Measurements from ENCODE around the gene GNAI3.

Gene GNAI3

DNA sequence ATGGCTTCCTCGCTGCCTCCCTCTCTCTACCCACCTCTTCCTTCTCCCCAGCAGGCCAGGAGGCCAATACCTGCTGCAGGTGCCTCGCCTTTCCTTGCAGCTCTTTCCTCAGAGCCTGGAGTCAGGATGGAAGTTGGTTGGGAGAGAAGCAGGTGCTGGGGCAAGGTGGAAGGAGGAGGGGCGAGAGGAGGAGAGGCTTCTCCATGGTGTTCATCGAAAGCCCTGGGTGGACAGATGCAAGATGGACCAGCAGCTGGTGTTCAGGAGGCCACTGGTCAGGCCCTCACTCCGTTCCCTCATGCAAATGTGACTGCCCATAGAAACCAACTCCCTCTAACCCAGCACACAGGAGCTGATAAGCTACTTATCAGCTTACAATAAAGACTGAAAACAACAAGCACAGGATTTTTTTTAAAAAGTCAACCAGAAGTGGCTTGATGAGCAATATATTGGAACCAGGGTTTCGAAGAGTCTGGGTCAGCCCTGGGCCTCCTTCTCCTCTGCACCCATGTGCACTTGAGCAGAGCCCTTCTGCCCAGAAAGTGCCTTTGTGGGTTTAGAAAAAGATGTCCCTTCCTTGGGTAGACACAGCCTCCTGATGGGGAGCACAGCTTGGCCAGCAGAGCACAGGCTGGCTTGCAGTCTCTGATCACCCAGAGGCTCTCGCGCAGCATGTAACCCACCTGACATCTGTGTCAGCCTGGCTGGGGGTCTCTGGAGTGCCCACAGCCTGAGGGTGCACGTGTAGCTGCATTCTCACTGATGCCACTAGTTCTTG, 90.8 kb downstream of the GNAI3 start:
- TF ChIP-seq, protein P1, sequence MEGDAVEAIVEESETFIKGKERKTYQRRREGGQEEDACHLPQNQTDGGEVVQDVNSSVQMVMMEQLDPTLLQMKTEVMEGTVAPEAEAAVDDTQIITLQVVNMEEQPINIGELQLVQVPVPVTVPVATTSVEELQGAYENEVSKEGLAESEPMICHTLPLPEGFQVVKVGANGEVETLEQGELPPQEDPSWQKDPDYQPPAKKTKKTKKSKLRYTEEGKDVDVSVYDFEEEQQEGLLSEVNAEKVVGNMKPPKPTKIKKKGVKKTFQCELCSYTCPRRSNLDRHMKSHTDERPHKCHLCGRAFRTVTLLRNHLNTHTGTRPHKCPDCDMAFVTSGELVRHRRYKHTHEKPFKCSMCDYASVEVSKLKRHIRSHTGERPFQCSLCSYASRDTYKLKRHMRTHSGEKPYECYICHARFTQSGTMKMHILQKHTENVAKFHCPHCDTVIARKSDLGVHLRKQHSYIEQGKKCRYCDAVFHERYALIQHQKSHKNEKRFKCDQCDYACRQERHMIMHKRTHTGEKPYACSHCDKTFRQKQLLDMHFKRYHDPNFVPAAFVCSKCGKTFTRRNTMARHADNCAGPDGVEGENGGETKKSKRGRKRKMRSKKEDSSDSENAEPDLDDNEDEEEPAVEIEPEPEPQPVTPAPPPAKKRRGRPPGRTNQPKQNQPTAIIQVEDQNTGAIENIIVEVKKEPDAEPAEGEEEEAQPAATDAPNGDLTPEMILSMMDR (IDR thresholded peaks at IDR 0.05; ENCODE audit: borderline replicate concordance, insufficient read depth, low read depth, low read length) = no peak
- H3K4me3 ChIP-seq (ENCODE audit: low read depth, low read length) = no peak overlapping the region

DNA sequence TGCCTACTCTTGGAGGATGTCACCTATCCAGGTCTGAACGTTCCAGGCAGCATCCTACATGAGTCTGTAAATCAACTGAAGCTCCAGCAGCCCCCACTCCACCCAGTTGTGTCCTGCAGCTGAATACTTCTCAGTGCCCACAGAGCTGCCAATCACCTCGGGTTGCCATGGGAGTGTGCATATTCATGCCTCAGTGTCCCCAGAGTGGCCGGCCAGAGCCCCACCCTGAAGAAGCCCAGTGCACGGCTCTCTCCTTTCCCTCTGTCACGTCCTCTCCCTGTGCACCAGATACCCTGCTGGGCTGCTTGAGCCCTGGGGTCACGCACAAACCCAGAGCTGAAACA, 91.4 kb downstream of the GNAI3 start:
- TF ChIP-seq, protein P1 (IDR thresholded peaks at IDR 0.05; ENCODE audit: borderline replicate concordance, insufficient read depth, low read depth, low read length) = no peak
- H3K4me3 ChIP-seq (ENCODE audit: low read depth, low read length) = no peak overlapping the region

DNA sequence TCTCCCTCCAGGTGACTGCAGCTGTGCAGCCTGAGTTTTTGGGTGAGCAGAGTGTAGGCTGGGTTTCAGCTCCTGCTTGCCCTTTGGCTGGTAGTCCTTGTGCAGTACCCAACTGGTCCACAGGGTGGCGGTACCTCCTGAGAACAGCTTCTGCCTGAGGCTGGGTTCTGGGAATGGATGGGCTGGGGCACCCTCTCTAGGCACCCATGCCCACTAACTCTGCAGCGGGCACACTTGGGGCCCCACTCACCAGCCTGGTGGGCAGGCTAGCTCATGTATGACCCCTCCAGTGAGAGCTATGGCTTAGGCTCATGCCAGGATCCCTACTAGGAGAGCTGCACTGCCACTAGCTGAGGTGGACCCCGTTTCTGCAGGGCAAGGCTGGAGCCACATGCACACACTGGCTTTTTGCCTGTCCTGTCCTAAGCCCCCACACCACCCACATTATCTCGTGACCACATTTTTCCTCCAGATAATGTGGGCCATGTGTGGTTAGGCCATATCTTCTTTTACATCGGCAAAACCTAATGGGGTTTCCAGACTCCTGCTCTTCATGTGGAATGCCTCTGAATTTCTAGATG, 92.0 kb downstream of the GNAI3 start:
- no peak overlapping the region for H3K4me3 ChIP-seq (ENCODE audit: low read depth, low read length)
- TF ChIP-seq, protein P1 (IDR thresholded peaks at IDR 0.05; ENCODE audit: borderline replicate concordance, insufficient read depth, low read depth, low read length) = peak; percentile 96

DNA sequence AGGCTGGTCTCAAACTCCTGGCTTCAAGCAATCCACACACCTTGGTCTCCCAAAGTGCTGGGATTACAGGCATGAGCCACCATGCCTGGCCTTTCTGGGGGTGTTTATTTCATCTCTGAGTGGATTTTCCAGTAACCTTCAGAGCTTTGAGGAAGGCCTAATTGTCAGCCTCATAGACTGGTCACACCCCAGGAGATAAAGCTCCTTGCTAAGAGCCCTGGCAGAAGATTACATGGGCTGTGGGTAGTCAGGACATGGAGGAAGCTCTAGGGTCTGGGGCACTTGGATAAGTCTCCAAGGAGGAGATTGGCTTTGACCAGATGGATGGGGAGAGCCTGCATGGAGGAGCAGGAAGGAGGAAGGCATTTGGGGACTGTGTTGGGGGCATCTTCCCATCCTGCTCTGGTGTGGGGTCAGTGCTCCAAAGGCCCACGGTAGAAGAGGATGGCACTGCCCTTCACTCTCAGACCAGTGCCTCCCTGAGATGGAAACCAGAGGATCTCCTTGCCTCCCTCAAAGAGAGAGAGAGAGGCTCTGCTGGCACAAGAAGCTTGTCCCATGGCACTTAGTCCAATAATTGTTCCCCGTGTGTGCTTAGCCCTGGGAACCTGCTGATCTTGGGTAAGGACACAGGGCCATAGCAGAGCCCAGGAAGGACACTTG, 92.8 kb downstream of the GNAI3 start:
- TF ChIP-seq, protein P1 (IDR thresholded peaks at IDR 0.05; ENCODE audit: borderline replicate concordance, insufficient read depth, low read depth, low read length) = no peak
- H3K4me3 ChIP-seq (ENCODE audit: low read depth, low read length) = no peak overlapping the region

DNA sequence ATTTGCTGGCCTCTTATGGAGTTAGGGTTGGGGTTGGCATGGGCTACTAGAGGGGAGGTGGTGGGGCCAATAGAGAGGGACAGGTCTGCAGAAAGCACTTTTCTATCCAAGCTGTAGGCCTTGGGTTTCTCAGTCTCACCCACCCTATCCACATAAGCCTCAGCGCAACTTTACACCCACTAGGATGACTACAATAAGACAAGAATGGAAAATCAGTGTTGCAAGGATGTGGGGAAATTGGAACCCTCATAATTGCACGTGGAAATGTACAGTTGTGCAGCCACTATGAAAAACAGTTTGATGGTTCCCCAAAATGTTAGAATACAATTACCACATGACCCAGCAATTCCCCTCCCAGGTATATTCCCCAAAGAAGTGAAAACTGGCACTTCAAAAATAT, 93.4 kb downstream of the GNAI3 start:
- H3K4me3 ChIP-seq (ENCODE audit: low read depth, low read length) = no peak overlapping the region
- TF ChIP-seq, protein P1 (IDR thresholded peaks at IDR 0.05; ENCODE audit: borderline replicate concordance, insufficient read depth, low read depth, low read length) = no peak

DNA sequence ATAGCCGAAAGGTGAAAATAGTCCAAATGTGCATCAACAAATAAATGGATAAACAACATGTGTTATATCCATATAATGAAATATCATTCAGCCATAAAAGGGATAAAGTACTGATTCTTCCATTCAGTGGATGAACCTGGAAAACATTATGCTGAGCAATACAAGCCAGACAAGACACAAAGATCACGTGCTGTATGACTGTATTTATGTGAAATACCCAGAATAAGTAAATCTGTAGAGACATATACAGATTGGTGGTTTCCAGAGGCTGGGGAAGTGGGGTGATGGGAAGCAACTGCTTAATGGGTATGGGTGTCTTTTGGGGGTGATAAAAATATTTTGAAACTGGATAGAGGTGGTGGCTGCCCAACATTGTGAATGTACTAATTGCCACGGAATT, 94.2 kb downstream of the GNAI3 start:
- no peak overlapping the region for H3K4me3 ChIP-seq (ENCODE audit: low read depth, low read length)
- TF ChIP-seq, protein P1 (IDR thresholded peaks at IDR 0.05; ENCODE audit: borderline replicate concordance, insufficient read depth, low read depth, low read length) = no peak

All from GM12875 (cell line).